HCT116 (cell line): ENCODE measurements around the gene SPATA17. TPM values are rescaled to one million over a fixed set of nuclear protein-coding genes. Genes with fewer than 3 reads are reported as not detected.

Source experiments
- ATAC-seq: fragments of 200-7000 bp; cut with Tn5 transposase; 2 replicates; pipeline ENCODE4 v1.9.1; 2020; ENCODE audit warnings: mild to moderate bottlenecking, moderate library complexity
- BruUV-seq: library from RNA; stranded (reverse); fragments of 400-500 nt; replicated peaks from 2 replicates; lab custom pipeline; 2021; lab: Mats Ljungman, UMichigan
- CTCF ChIA-PET: fragments of 300-600 bp; sonication (Branson Sonifier 250); formaldehyde crosslinking; loops from one replicate; lab custom pipeline; 2021; ENCODE audit warnings: antibody characterized with exemption; lab: Charles Lee
- POLR2A ChIA-PET: fragments of 300-600, 350-600 bp; sonication (Branson Sonifier 250); formaldehyde crosslinking; loops from one replicate; lab custom pipeline; 2021; ENCODE audit warnings: antibody characterized with exemption; lab: Charles Lee
- RAD21 ChIA-PET, 2 experiments: fragments of 300-600 bp; sonication (Branson Sonifier 250); formaldehyde crosslinking; loops; one replicate each; lab custom pipeline; 2023; ENCODE audit warnings: low total read pairs in 2 of 2; ENCODE audit not compliant: uncharacterized antibody in 2 of 2, unreplicated experiment in 2 of 2, low non-redundant PET in 1 of 2; lab: Charles Lee
- DNase-seq: peaks from one replicate; pipeline ENCODE4 v3.0.0-alpha.2; 2010; ENCODE audit warnings: low read depth, low spot score
- H2AFZ ChIP-seq: fragments of 200-600 bp; shearing (Covaris generic), sonication (generic); 2 replicates; pipeline ENCODE4 v1.6.1; 2017; ENCODE audit warnings: low read depth, mixed run types, mixed read lengths, antibody characterized with exemption, low read length; ENCODE audit not compliant: poor library complexity, severe bottlenecking
- H3K27ac ChIP-seq: 2 replicates; pipeline ENCODE4 v1.5.1; 2012; ENCODE audit warnings: low read depth, low read length
- H3K27me3 ChIP-seq: fragments of 200-600 bp; sonication (generic); 2 replicates; pipeline ENCODE4 v1.6.1; 2016; ENCODE audit warnings: mixed run types, low read length, mixed read lengths; ENCODE audit not compliant: insufficient read depth
- H3K36me3 ChIP-seq, 2 experiments: fragments of 200-500 bp in 1 of 2; fragments of 200-600 bp in 1 of 2; sonication (Bioruptor generic) in 1 of 2; sonication (generic) in 1 of 2; 2 replicates each; pipeline versions ENCODE4 v1.5.1 to v1.6.1; 2014 to 2016; ENCODE audit warnings: low read length in 2 of 2, inconsistent platforms in 1 of 2, mixed read lengths in 1 of 2, mixed run types in 1 of 2; ENCODE audit not compliant: insufficient read depth in 2 of 2, control insufficient read depth in 1 of 2
- H3K4me1 ChIP-seq, 2 experiments: fragments of 200-600 bp in 1 of 2; sonication (generic) in 1 of 2; 2 replicates each; pipeline versions ENCODE4 v1.5.1 to v1.6.1; 2012 to 2017; ENCODE audit warnings: low read length in 2 of 2, inconsistent platforms in 1 of 2, mild to moderate bottlenecking in 1 of 2, mixed read lengths in 1 of 2, mixed run types in 1 of 2, moderate library complexity in 1 of 2; ENCODE audit not compliant: insufficient read depth in 2 of 2, control insufficient read depth in 1 of 2
- H3K4me2 ChIP-seq: fragments of 200-600 bp; sonication (generic); 2 replicates; pipeline ENCODE4 v1.6.1; 2017; ENCODE audit warnings: mixed run types, low read length, mixed read lengths
- H3K4me3 ChIP-seq, 2 experiments: fragments of 200-600 bp in 1 of 2; sonication (generic) in 1 of 2; replicated peaks in 1 of 2; 2 replicates each; pipeline ENCODE4 v1.5.1; 2011 to 2016; ENCODE audit warnings: low read length in 2 of 2, control low read depth in 1 of 2, low read depth in 1 of 2, mild to moderate bottlenecking in 1 of 2, mixed read lengths in 1 of 2, mixed run types in 1 of 2
- H3K79me2 ChIP-seq: fragments of 200-600 bp; sonication (generic); 2 replicates; pipeline ENCODE4 v1.6.1; 2017; ENCODE audit warnings: mild to moderate bottlenecking, mixed run types, low read length, moderate library complexity, mixed read lengths; ENCODE audit not compliant: insufficient read depth
- H3K9ac ChIP-seq: fragments of 200-600 bp; sonication (generic); 2 replicates; pipeline ENCODE4 v1.6.1; 2016; ENCODE audit warnings: low read length, mixed read lengths
- H3K9me2 ChIP-seq: fragments of 200-600 bp; sonication (generic), shearing (Covaris generic); 2 replicates; pipeline ENCODE4 v1.6.1; 2017; ENCODE audit warnings: mixed run types, mild to moderate bottlenecking, moderate library complexity; ENCODE audit not compliant: insufficient read depth
- H3K9me3 ChIP-seq, 2 experiments: fragments of 200-500 bp in 1 of 2; fragments of 200-600 bp in 1 of 2; sonication (Bioruptor generic) in 1 of 2; sonication (generic) in 1 of 2; 2 replicates each; pipeline ENCODE4 v1.6.1; 2014 to 2017; ENCODE audit warnings: low read length in 2 of 2, mixed read lengths in 2 of 2, inconsistent platforms in 1 of 2, low read depth in 1 of 2, mild to moderate bottlenecking in 1 of 2, mixed run types in 1 of 2, moderate library complexity in 1 of 2; ENCODE audit not compliant: control insufficient read depth in 1 of 2, insufficient read depth in 1 of 2
- H4K20me1 ChIP-seq: fragments of 200-600 bp; sonication (generic), shearing (Covaris generic); 2 replicates; pipeline ENCODE4 v1.6.1; 2017; ENCODE audit warnings: mixed run types, mild to moderate bottlenecking, moderate library complexity; ENCODE audit not compliant: insufficient read depth
- CBX3 ChIP-seq: IDR thresholded peaks from 2 replicates; pipeline ENCODE4 v1.6.1; 2012; ENCODE audit warnings: low read depth
- CEBPB ChIP-seq: IDR thresholded peaks from 2 replicates; pipeline ENCODE4 v1.6.1; 2012; ENCODE audit warnings: low read depth
- CTCF ChIP-seq, 3 experiments: fragments of 200-600 bp in 1 of 3; sonication (generic) in 1 of 3; IDR thresholded peaks in 2 of 3; conservative IDR thresholded peaks in 1 of 3; 2 replicates each; pipeline ENCODE4 v1.5.1; 2012 to 2017; ENCODE audit warnings: low read depth in 2 of 3, low read length in 2 of 3, antibody characterized with exemption in 1 of 3, borderline replicate concordance in 1 of 3, control low read depth in 1 of 3, mild to moderate bottlenecking in 1 of 3, mixed read lengths in 1 of 3, mixed run types in 1 of 3, moderate library complexity in 1 of 3; ENCODE audit not compliant: insufficient read depth in 1 of 3
- EZH2 ChIP-seq: fragments of 200-600 bp; sonication (generic); IDR thresholded peaks from 2 replicates; pipeline ENCODE4 v1.6.1; 2017; ENCODE audit warnings: antibody characterized with exemption, mixed run types
- EZH2phosphoT487 ChIP-seq: fragments of 200-600 bp; IDR thresholded peaks from 2 replicates; pipeline ENCODE4 v1.6.1; 2018; ENCODE audit warnings: antibody characterized with exemption, borderline replicate concordance
- JUND ChIP-seq: IDR thresholded peaks from 2 replicates; pipeline ENCODE4 v1.6.1; 2012
- POLR2A ChIP-seq: IDR thresholded peaks from 2 replicates; pipeline ENCODE4 v1.7.0; 2011; ENCODE audit warnings: borderline replicate concordance; ENCODE audit not compliant: insufficient read depth, insufficient read length; ENCODE audit errors: extremely low read depth
- RAD21 ChIP-seq: IDR thresholded peaks from 2 replicates; pipeline ENCODE4 v1.6.1; 2012; ENCODE audit warnings: low read depth, mild to moderate bottlenecking
- SIN3A ChIP-seq: IDR thresholded peaks from 2 replicates; pipeline ENCODE4 v1.6.1; 2012; ENCODE audit warnings: low read depth
- TCF7L2 ChIP-seq: IDR thresholded peaks from 2 replicates; pipeline ENCODE4 v1.7.0; 2011; ENCODE audit warnings: borderline replicate concordance, inconsistent platforms; ENCODE audit not compliant: insufficient read depth, insufficient read length; ENCODE audit errors: extremely low read depth
- YY1 ChIP-seq: IDR thresholded peaks from 2 replicates; pipeline ENCODE4 v1.6.1; 2011; ENCODE audit warnings: low read length, low read depth, moderate library complexity, mild to moderate bottlenecking; ENCODE audit not compliant: insufficient replicate concordance; ENCODE audit errors: extremely low read depth
- ZNF274 ChIP-seq: fragments of 200-500 bp; sonication (Bioruptor generic); IDR thresholded peaks from 2 replicates; pipeline ENCODE4 v1.6.1; 2014; ENCODE audit warnings: mild to moderate bottlenecking, low read depth, low read length, inconsistent platforms
- intact Hi-C: fragments of 100-400 bp; cut with micrococcal nuclease; formaldehyde crosslinking; loops from 2 replicates; pipeline ENCODE4 v1.10.0; 2022
- total RNA-seq: library from RNA; stranded (reverse); gene quantifications from one replicate; pipeline ENCODE4 v1.2.1, GENCODE V29; 2021; ENCODE audit not compliant: unreplicated experiment
- TF ChIP-seq, protein P1 (sequence below): IDR thresholded peaks from 2 replicates; pipeline ENCODE4 v1.6.1; 2012
- TF ChIP-seq, protein P2 (sequence below): IDR thresholded peaks from 2 replicates; pipeline ENCODE4 v1.6.1; 2012

SPATA17 gene
- total RNA-seq, 1 experiment from 2014 or later, result 2.5 TPM

- TF ChIP-seq CTCF (IDR thresholded peaks at IDR 0.05 in 2 of 3, conservative IDR thresholded peaks at IDR 0.05 in 1 of 3; ENCODE audit: borderline replicate concordance in 1 of 3, insufficient read depth in 1 of 3, low read depth in 2 of 3, low read length in 2 of 3) (no peak), RAD21 (no peak), CEBPB (no peak), EZH2 (no peak), TCF7L2 (no peak), EZH2phosphoT487 (no peak), POLR2A (no peak), YY1 (no peak), ZNF274 (no peak)
- TF ChIP-seq, protein P1, sequence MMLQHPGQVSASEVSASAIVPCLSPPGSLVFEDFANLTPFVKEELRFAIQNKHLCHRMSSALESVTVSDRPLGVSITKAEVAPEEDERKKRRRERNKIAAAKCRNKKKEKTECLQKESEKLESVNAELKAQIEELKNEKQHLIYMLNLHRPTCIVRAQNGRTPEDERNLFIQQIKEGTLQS, result no peak
These were observed 145.5 kb downstream of the SPATA17 start (continued) for GRCh38 chr1:217776693-217777092.

DNA sequence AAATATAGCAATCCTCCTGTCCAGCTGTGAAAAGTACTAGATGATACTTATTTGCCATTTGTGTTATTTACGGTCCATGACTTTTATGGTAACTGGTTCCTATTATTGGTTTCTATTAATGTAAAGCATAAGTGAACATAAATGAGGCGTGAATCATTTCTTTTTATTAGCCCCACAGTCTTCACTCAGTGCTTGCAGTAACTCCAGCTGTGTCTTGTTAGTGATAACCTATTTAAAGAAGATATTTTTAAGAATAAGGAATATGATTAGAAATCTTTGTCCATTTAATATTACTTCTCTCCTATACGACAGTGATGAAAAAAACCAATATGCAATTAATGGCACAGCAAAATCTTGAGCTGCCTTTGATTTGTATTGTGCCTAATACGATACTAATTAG, 149.9 kb downstream of the SPATA17 start:
- CTCF ChIA-PET, result no interaction called here
- no peak overlapping the region for H3K4me2 ChIP-seq
- TF ChIP-seq CEBPB, result no peak
- TF ChIP-seq, protein P2, sequence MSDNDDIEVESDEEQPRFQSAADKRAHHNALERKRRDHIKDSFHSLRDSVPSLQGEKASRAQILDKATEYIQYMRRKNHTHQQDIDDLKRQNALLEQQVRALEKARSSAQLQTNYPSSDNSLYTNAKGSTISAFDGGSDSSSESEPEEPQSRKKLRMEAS, result no peak
- no peak for TF ChIP-seq YY1
- no peak for TF ChIP-seq EZH2phosphoT487
- TF ChIP-seq JUND, result no peak
- no peak for TF ChIP-seq EZH2
- TF ChIP-seq CBX3, result no peak
- no peak for TF ChIP-seq ZNF274
- no peak for TF ChIP-seq SIN3A
- no peaks in the 10 kb centered on the region for H3K9me3 ChIP-seq
- no peaks in the 10 kb centered on the region for H4K20me1 ChIP-seq
- H3K27ac ChIP-seq, result no peak overlapping the region
- H3K9me2 ChIP-seq, result no peaks in the 10 kb centered on the region
- no peaks in the 10 kb centered on the region for H3K27me3 ChIP-seq
- RAD21 ChIA-PET, result no interaction called here
- no peaks in the 10 kb centered on the region for H3K79me2 ChIP-seq
- no peaks in the 10 kb centered on the region for H3K36me3 ChIP-seq
- ATAC-seq (no peak), DNase-seq (no peak)
- POLR2A ChIA-PET, result no interaction called here
- intact Hi-C loops, result no loop called here
- no peaks in the 10 kb centered on the region for H3K4me1 ChIP-seq
- H2AFZ ChIP-seq, result no peak overlapping the region
- no peak overlapping the region for H3K4me3 ChIP-seq
- BruUV-seq, result no TSS peak
- H3K9ac ChIP-seq, result no peak overlapping the region
